OCI-LY7 (cell line): ENCODE data around the gene SRSF4. TPM values are rescaled to one million over a fixed set of nuclear protein-coding genes. Genes with fewer than 3 reads are reported as not detected.

Source experiments
- BruUV-seq: library from RNA; stranded (reverse); fragments of 400-500 nt; replicated peaks from 2 replicates; lab custom pipeline; 2021; lab: Mats Ljungman, UMichigan
- CTCF ChIA-PET: fragments of 300-600 bp; sonication (Branson Sonifier 250); formaldehyde crosslinking; loops from one replicate; lab custom pipeline; 2022; ENCODE audit warnings: antibody characterized with exemption; ENCODE audit not compliant: unreplicated experiment; lab: Charles Lee
- POLR2A ChIA-PET: fragments of 300-600 bp; sonication (Branson Sonifier 250); formaldehyde crosslinking; loops from one replicate; lab custom pipeline; 2022; ENCODE audit warnings: antibody characterized with exemption; lab: Charles Lee
- DNase-seq: peaks from one replicate; pipeline ENCODE4 v3.0.0-alpha.2; 2015; ENCODE audit warnings: low spot score
- H2AFZ ChIP-seq: fragments of 200-600 bp; sonication (generic), shearing (Covaris generic); 2 replicates; pipeline ENCODE4 v1.6.1; 2014; ENCODE audit warnings: mild to moderate bottlenecking, antibody characterized with exemption, low read length, moderate library complexity
- H3K27ac ChIP-seq: fragments of 200-600 bp; sonication (generic); 2 replicates; pipeline ENCODE4 v1.5.1; 2014; ENCODE audit warnings: mixed run types, low read depth, mild to moderate bottlenecking, moderate library complexity, low read length, inconsistent platforms; ENCODE audit not compliant: poor library complexity, severe bottlenecking
- H3K36me3 ChIP-seq: fragments of 200-600 bp; sonication (generic); 2 replicates; pipeline ENCODE4 v1.6.1; 2014; ENCODE audit warnings: mild to moderate bottlenecking, antibody characterized with exemption, low read length, moderate library complexity, mixed read lengths; ENCODE audit not compliant: insufficient read depth
- H3K4me1 ChIP-seq: fragments of 200-600 bp; sonication (generic); 2 replicates; pipeline ENCODE4 v1.5.1; 2014; ENCODE audit warnings: mild to moderate bottlenecking, low read length; ENCODE audit not compliant: insufficient read depth, poor library complexity, severe bottlenecking
- H3K4me2 ChIP-seq: fragments of 200-600 bp; sonication (generic); 2 replicates; pipeline ENCODE4 v1.6.1; 2014; ENCODE audit warnings: mild to moderate bottlenecking, low read length
- H3K4me3 ChIP-seq: fragments of 200-600 bp; sonication (generic); 2 replicates; pipeline ENCODE4 v1.5.1; 2014; ENCODE audit warnings: mild to moderate bottlenecking, low read depth, low read length; ENCODE audit not compliant: poor library complexity, severe bottlenecking
- H3K79me2 ChIP-seq: fragments of 200-600 bp; sonication (generic); 2 replicates; pipeline ENCODE4 v1.6.1; 2016; ENCODE audit warnings: low read depth, mild to moderate bottlenecking, low read length, moderate library complexity, mixed read lengths; ENCODE audit not compliant: insufficient read depth
- H3K9me2 ChIP-seq: fragments of 200-600 bp; sonication (generic); 2 replicates; pipeline ENCODE4 v1.6.1; 2016; ENCODE audit warnings: mild to moderate bottlenecking, low read length, mixed read lengths; ENCODE audit not compliant: insufficient read depth
- H3K9me3 ChIP-seq: fragments of 200-600 bp; sonication (generic); 2 replicates; pipeline ENCODE4 v1.6.1; 2014; ENCODE audit warnings: mild to moderate bottlenecking, mixed run types, low read length, mixed read lengths
- H4K20me1 ChIP-seq: fragments of 200-600 bp; sonication (generic); 2 replicates; pipeline ENCODE4 v1.6.1; 2014; ENCODE audit warnings: mild to moderate bottlenecking, antibody characterized with exemption, low read length, moderate library complexity, mixed read lengths; ENCODE audit not compliant: insufficient read depth
- EZH2phosphoT487 ChIP-seq: fragments of 200-600 bp; sonication (generic); IDR thresholded peaks from 2 replicates; pipeline ENCODE4 v1.6.1; 2018; ENCODE audit warnings: low read depth, borderline replicate concordance, mild to moderate bottlenecking, mixed run types, antibody characterized with exemption, low read length, moderate library complexity, mixed read lengths
- intact Hi-C: fragments of 100-400 bp; cut with micrococcal nuclease; formaldehyde crosslinking; loops from one replicate; pipeline ENCODE4 v1.10.0; 2022; ENCODE audit not compliant: unreplicated experiment
- total RNA-seq, 2 experiments: library from RNA; depleted of rRNA in 1 of 2; stranded (reverse); fragments of >200 nt in 1 of 2; shearing (Covaris generic) in 1 of 2; gene quantifications; 2 replicates each; pipeline ENCODE4 v1.2.3, GENCODE V29; 2014 to 2022
- TF ChIP-seq, protein P1 (sequence below): fragments of 200-600 bp; sonication (generic); conservative IDR thresholded peaks from 2 replicates; pipeline ENCODE4 v1.5.1; 2014; ENCODE audit warnings: mild to moderate bottlenecking, antibody characterized with exemption, low read length, moderate library complexity, mixed read lengths

SRSF4 gene
- total RNA-seq, 2 experiments from 2014 or later: 52.8 to 122 TPM

DNA sequence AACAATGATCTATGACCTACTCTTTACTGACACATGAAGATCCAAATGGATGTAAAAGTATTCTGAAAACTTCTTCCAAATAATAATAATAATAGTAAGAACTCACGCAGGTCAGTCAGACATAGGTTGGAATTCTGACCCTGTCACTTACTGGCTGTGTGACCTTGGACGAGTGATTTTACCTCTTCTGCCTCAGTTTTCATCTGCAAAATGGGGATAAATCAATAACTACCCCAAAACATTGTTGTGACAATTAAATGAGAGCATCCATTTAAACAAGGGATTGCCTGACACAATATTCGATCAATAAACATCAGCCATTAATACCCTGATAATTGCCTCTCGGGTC lies 48.5 kb upstream of the SRSF4 start:
- TSS peak; percentile 69 for BruUV-seq

DNA sequence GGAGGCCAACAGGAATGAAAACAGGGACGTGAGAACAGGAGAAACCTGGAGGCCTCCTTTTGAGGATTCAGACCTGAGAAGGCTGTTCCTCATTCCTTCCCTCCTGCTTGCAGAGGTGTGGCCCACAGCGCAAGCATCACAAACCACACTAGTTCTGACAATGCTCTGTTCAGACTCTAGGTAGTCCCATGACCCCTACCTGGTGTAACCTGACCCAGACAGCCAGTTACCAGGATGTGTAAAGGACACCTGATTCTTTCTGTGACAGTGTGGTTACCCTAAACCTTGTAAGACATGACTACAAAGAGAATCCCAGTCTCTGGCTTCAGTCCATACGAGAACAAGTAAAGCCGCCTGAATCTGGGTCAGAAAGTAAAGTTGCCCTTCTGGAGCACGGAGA lies 45.8 kb upstream of the SRSF4 start:
- Histone ChIP-seq H3K79me2 (peaks cover 9% of the 10 kb centered on the region; the same call in 1 of the 2 replicates), H3K4me3 (no peak overlapping the region), H3K9me2 (no peaks in the 10 kb centered on the region), H3K27ac (no peak overlapping the region), H3K4me1 (peaks cover 13% of the 10 kb centered on the region), H3K36me3 (no peaks in the 10 kb centered on the region), H2AFZ (no peak overlapping the region), H3K4me2 (no peak overlapping the region), H4K20me1 (no peaks in the 10 kb centered on the region), H3K9me3 (no peaks in the 10 kb centered on the region)
- intact Hi-C loops: no loop called here
- BruUV-seq: no TSS peak
- TF ChIP-seq EZH2phosphoT487: no peak
- TF ChIP-seq, protein P1, sequence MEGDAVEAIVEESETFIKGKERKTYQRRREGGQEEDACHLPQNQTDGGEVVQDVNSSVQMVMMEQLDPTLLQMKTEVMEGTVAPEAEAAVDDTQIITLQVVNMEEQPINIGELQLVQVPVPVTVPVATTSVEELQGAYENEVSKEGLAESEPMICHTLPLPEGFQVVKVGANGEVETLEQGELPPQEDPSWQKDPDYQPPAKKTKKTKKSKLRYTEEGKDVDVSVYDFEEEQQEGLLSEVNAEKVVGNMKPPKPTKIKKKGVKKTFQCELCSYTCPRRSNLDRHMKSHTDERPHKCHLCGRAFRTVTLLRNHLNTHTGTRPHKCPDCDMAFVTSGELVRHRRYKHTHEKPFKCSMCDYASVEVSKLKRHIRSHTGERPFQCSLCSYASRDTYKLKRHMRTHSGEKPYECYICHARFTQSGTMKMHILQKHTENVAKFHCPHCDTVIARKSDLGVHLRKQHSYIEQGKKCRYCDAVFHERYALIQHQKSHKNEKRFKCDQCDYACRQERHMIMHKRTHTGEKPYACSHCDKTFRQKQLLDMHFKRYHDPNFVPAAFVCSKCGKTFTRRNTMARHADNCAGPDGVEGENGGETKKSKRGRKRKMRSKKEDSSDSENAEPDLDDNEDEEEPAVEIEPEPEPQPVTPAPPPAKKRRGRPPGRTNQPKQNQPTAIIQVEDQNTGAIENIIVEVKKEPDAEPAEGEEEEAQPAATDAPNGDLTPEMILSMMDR: no peak
- DNase-seq: no peak
- ChIA-PET CTCF (no interaction called here), POLR2A (no interaction called here)

More for the DNA sequence above, 48.5 kb upstream of the SRSF4 start:
- Histone ChIP-seq H3K79me2 (peaks cover 9% of the 10 kb centered on the region; the same call in 1 of the 2 replicates), H3K27ac (no peak overlapping the region), H3K4me2 (peak overlapping the region; percentile 91), H3K9me3 (no peaks in the 10 kb centered on the region), H3K36me3 (no peaks in the 10 kb centered on the region), H2AFZ (peak overlapping the region; percentile 98), H3K9me2 (no peaks in the 10 kb centered on the region), H3K4me1 (peaks cover 16% of the 10 kb centered on the region), H3K4me3 (peak overlapping the region; percentile 97), H4K20me1 (no peaks in the 10 kb centered on the region)
- POLR2A ChIA-PET: interaction anchor here (0.6 to 1.0 kb wide), 2 partner anchors 48 to 72 kb away, joined by 3 read pairs; partner anchors contain the start of gene SRSF4
- no peak for DNase-seq
- intact Hi-C loops: loop anchor here (10.0 kb wide), 1 partner anchor 95 kb away; no protein-coding TSS in a partner anchor
- TF ChIP-seq, protein P1: no peak
- TF ChIP-seq EZH2phosphoT487: no peak
- CTCF ChIA-PET: no interaction called here

DNA sequence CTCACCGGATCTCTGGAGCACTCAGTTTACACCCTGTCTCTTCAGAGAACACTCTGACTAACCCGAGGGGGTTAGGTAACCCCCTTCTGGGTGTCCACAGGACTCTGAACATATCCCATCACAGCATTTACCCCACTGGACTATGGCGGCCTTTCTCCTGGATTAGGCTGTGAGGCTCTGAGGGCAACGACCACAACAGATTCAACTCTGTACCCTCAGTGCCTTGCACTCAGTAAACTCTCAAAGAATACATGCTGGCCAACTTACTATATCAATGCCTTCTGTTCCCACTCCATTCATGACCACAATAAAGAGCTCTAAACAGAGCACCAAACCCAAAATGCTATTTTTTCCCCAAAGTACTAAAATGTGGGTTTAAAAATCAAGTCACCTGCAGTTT lies 43.7 kb upstream of the SRSF4 start:
- DNase-seq: no peak
- POLR2A ChIA-PET: interaction anchor here (0.7 kb wide), 1 partner anchor 1799 kb away, joined by 3 read pairs; no protein-coding TSS in a partner anchor

More for the DNA sequence above, 43.7 kb upstream of the SRSF4 start:
- Histone ChIP-seq H3K4me2 (no peak overlapping the region), H3K9me3 (no peaks in the 10 kb centered on the region), H3K4me3 (no peak overlapping the region), H4K20me1 (no peaks in the 10 kb centered on the region), H3K79me2 (peaks cover 9% of the 10 kb centered on the region; the same call in 1 of the 2 replicates), H3K9me2 (no peaks in the 10 kb centered on the region), H2AFZ (no peak overlapping the region), H3K4me1 (peaks cover 8% of the 10 kb centered on the region), H3K36me3 (peaks cover 3% of the 10 kb centered on the region; the same call in 1 of the 2 replicates), H3K27ac (no peak overlapping the region)
- no TSS peak for BruUV-seq
- CTCF ChIA-PET: no interaction called here
- TF ChIP-seq, protein P1: no peak
- TF ChIP-seq EZH2phosphoT487: no peak
- intact Hi-C loops: no loop called here
